Body of pancreas (tissue), 4 donors: Measurements from ENCODE around the gene CPXM1.

Source experiments
- POLR2A ChIP-seq, 3 donors: fragments of 450-650 bp; IDR thresholded peaks; one replicate each; pipeline ENCODE4 v1.6.1; 2016; ENCODE audit warnings: antibody characterized with exemption in 3 of 3, mild to moderate bottlenecking in 2 of 3
- TF ChIP-seq, protein P1 (sequence below), 7 experiments: fragments of 450-650 bp in 4 of 7; fragments of 200-600 bp in 3 of 7; sonication (generic) in 3 of 7; IDR thresholded peaks; one replicate each; pipeline ENCODE4 v1.5.1; 2016 to 2019; ENCODE audit warnings: antibody characterized with exemption in 7 of 7

DNA sequence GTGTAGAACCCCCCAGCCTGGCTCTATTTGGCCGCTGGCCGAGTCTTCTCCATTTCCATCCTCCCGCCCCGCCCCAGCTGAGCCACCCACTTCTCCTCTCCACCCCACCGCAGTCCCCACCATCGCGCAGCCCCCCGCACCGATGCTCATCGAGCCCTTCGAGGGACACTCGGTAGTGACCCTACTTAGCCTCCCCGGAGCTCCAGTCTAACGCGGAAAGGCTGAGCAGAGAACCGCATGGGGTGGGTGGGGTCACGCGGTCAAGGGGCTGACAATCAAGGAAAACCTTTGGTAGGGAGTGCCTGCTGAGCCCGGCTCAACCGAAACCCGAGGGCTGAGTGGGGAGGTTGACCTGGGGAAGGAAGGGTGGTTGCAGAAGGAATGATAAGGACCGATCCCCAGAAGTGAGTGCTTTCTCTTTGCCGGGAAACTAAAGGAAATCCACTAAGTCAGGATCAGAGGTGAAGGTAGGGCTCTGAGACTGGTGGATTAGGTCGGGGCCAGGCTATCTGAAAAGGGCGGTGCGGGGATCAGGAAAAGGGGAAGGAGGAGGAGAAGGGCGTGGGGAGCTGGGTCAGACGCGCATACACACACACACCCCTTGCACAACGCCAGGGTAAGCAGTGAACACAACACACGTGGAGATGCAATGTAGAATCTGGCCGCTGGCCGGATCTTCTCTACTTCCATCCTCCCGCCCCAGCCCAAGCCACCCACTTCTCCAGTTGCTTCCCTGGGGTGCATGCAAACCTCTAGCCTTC is 49.8 kb downstream of the CPXM1 start:
- TF ChIP-seq, protein P1, sequence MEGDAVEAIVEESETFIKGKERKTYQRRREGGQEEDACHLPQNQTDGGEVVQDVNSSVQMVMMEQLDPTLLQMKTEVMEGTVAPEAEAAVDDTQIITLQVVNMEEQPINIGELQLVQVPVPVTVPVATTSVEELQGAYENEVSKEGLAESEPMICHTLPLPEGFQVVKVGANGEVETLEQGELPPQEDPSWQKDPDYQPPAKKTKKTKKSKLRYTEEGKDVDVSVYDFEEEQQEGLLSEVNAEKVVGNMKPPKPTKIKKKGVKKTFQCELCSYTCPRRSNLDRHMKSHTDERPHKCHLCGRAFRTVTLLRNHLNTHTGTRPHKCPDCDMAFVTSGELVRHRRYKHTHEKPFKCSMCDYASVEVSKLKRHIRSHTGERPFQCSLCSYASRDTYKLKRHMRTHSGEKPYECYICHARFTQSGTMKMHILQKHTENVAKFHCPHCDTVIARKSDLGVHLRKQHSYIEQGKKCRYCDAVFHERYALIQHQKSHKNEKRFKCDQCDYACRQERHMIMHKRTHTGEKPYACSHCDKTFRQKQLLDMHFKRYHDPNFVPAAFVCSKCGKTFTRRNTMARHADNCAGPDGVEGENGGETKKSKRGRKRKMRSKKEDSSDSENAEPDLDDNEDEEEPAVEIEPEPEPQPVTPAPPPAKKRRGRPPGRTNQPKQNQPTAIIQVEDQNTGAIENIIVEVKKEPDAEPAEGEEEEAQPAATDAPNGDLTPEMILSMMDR (IDR thresholded peaks at IDR 0.05), result no peak
- no peak for TF ChIP-seq POLR2A (IDR thresholded peaks at IDR 0.05)
